Gastrocnemius medialis (tissue), 4 donors: Measurements from ENCODE around the gene LRRK1.

Source experiments
- CTCF ChIP-seq, 5 experiments: fragments of 450-650 bp in 3 of 5; fragments of 200-600 bp in 2 of 5; sonication (generic) in 2 of 5; IDR thresholded peaks in 4 of 5; conservative IDR thresholded peaks in 1 of 5; 1 replicate in 4 of 5; 2 replicates in 1 of 5; pipeline ENCODE4 v1.5.1; 2016 to 2019; ENCODE audit warnings: antibody characterized with exemption in 5 of 5, mild to moderate bottlenecking in 3 of 5, moderate library complexity in 3 of 5
- POLR2A ChIP-seq, 2 donors: fragments of 450-650 bp; IDR thresholded peaks; one replicate each; pipeline ENCODE4 v1.6.1; 2017; ENCODE audit warnings: antibody characterized with exemption in 2 of 2, mild to moderate bottlenecking in 2 of 2, moderate library complexity in 2 of 2

- no peak for TF ChIP-seq CTCF (IDR thresholded peaks at IDR 0.05 in 4 of 5, conservative IDR thresholded peaks at IDR 0.05 in 1 of 5)
- no peak for TF ChIP-seq POLR2A (IDR thresholded peaks at IDR 0.05)
Observed at GRCh38 chr15:101071651-101072050, 152.5 kb downstream of the LRRK1 start.
